GM19438 (cell line): Measurements from ENCODE around the gene SORBS1.

Experiments
- ATAC-seq: cut with Tn5 transposase; IDR thresholded peaks from one replicate; pipeline ENCODE4 v1.9.1; 2021; ENCODE audit warnings: low read depth; ENCODE audit not compliant: unreplicated experiment

The SORBS1 gene

GRCh38 chr10:95395947-95396449, 165.2 kb downstream of the SORBS1 start:
- no peak for ATAC-seq

- ATAC-seq = no peak
Observed at GRCh38 chr10:95394161-95394880, 166.8 kb downstream of the SORBS1 start.

- no peak for ATAC-seq
Observed at GRCh38 chr10:95392681-95393164, 168.4 kb downstream of the SORBS1 start.

GRCh38 chr10:95392217-95392584, 169.0 kb downstream of the SORBS1 start:
- no peak for ATAC-seq

GRCh38 chr10:95391581-95392216, 169.5 kb downstream of the SORBS1 start:
- ATAC-seq = no peak

- ATAC-seq = no peak
Observed at GRCh38 chr10:95391164-95391563, 170.0 kb downstream of the SORBS1 start.

GRCh38 chr10:95389982-95390381, 171.2 kb downstream of the SORBS1 start:
- no peak for ATAC-seq

GRCh38 chr10:95389176-95389575, 172.0 kb downstream of the SORBS1 start:
- no peak for ATAC-seq

GRCh38 chr10:95388539-95388938, 172.6 kb downstream of the SORBS1 start:
- no peak for ATAC-seq

GRCh38 chr10:95388109-95388471, 173.1 kb downstream of the SORBS1 start:
- no peak for ATAC-seq

GRCh38 chr10:95384011-95384704, 177.0 kb downstream of the SORBS1 start:
- ATAC-seq = no peak

- no peak for ATAC-seq
Observed at GRCh38 chr10:95382596-95382995, 178.6 kb downstream of the SORBS1 start.

GRCh38 chr10:95382174-95382573, 179.0 kb downstream of the SORBS1 start:
- ATAC-seq = no peak

GRCh38 chr10:95377950-95378349, 183.2 kb downstream of the SORBS1 start:
- no peak for ATAC-seq

GRCh38 chr10:95375418-95375817, 185.8 kb downstream of the SORBS1 start:
- no peak for ATAC-seq

GRCh38 chr10:95374597-95375209, 186.5 kb downstream of the SORBS1 start:
- peak; percentile 92 for ATAC-seq

GRCh38 chr10:95373660-95374059, 187.5 kb downstream of the SORBS1 start:
- no peak for ATAC-seq

- no peak for ATAC-seq
Observed at GRCh38 chr10:95364342-95364741, 196.8 kb downstream of the SORBS1 start.

- ATAC-seq = peak; percentile 69
Observed at GRCh38 chr10:95363303-95363912, 197.8 kb downstream of the SORBS1 start.

GRCh38 chr10:95360122-95360714, 201.0 kb downstream of the SORBS1 start:
- ATAC-seq = no peak
